ENCODE results near the gene MYORG.

The MYORG gene

GRCh38 chr9:34376596-34377403 is at the start of gene MYORG:
TSS of gene MYORG (minus strand) at chr9:34376898. CDS start at chr9:34372943, 3,955 bp downstream.
- DNase-seq (ENCODE audit: low read depth): peak; percentile 24

- no peak for DNase-seq (ENCODE audit: low read depth)
These were observed 43.2 kb upstream of the MYORG start for GRCh38 chr9:34419716-34420504.

GRCh38 chr9:34417734-34418133 is 41.0 kb upstream of the MYORG start:
- no peak for DNase-seq (ENCODE audit: low read depth)

GRCh38 chr9:34413231-34413852 is 36.6 kb upstream of the MYORG start:
- DNase-seq (ENCODE audit: low read depth): peak; percentile 9

- no peak for DNase-seq (ENCODE audit: low read depth)
These were observed 35.6 kb upstream of the MYORG start for GRCh38 chr9:34412336-34412735.

- DNase-seq (ENCODE audit: low read depth): no peak
These were observed 32.5 kb upstream of the MYORG start for GRCh38 chr9:34409154-34409553.

- no peak for DNase-seq (ENCODE audit: low read depth)
These were observed 31.5 kb upstream of the MYORG start for GRCh38 chr9:34408173-34408572.

GRCh38 chr9:34406219-34406618 is 29.5 kb upstream of the MYORG start:
- no peak for DNase-seq (ENCODE audit: low read depth)

GRCh38 chr9:34405719-34406118 is 29.0 kb upstream of the MYORG start:
- DNase-seq (ENCODE audit: low read depth): peak; percentile 32

- no peak for DNase-seq (ENCODE audit: low read depth)
These were observed 27.1 kb upstream of the MYORG start for GRCh38 chr9:34403554-34404380.

- DNase-seq (ENCODE audit: low read depth): no peak
These were observed 24.2 kb upstream of the MYORG start for GRCh38 chr9:34400686-34401602.

- no peak for DNase-seq (ENCODE audit: low read depth)
These were observed 23.6 kb upstream of the MYORG start for GRCh38 chr9:34400275-34400674.

GRCh38 chr9:34399729-34400128 is 23.0 kb upstream of the MYORG start:
- DNase-seq (ENCODE audit: low read depth): no peak

GRCh38 chr9:34398875-34399274 is 22.2 kb upstream of the MYORG start:
- DNase-seq (ENCODE audit: low read depth): no peak

GRCh38 chr9:34396276-34397214 is 19.8 kb upstream of the MYORG start:
- DNase-seq (ENCODE audit: low read depth): no peak

GRCh38 chr9:34392511-34392910 is 15.8 kb upstream of the MYORG start:
- no peak for DNase-seq (ENCODE audit: low read depth)

GRCh38 chr9:34387239-34387638 is 10.5 kb upstream of the MYORG start:
- no peak for DNase-seq (ENCODE audit: low read depth)

- no peak for DNase-seq (ENCODE audit: low read depth)
These were observed 10.0 kb upstream of the MYORG start for GRCh38 chr9:34386656-34387055.

- no peak for DNase-seq (ENCODE audit: low read depth)
These were observed 9.0 kb upstream of the MYORG start for GRCh38 chr9:34385561-34386230.
